ENCODE results near the gene KRTAP5-8.
"Not testable (repeated sequence)": the region's sequence is repeated elsewhere in the genome, so short reads cannot be mapped to it uniquely, and the experiment has no call there.

KRTAP5-8 gene

DNA sequence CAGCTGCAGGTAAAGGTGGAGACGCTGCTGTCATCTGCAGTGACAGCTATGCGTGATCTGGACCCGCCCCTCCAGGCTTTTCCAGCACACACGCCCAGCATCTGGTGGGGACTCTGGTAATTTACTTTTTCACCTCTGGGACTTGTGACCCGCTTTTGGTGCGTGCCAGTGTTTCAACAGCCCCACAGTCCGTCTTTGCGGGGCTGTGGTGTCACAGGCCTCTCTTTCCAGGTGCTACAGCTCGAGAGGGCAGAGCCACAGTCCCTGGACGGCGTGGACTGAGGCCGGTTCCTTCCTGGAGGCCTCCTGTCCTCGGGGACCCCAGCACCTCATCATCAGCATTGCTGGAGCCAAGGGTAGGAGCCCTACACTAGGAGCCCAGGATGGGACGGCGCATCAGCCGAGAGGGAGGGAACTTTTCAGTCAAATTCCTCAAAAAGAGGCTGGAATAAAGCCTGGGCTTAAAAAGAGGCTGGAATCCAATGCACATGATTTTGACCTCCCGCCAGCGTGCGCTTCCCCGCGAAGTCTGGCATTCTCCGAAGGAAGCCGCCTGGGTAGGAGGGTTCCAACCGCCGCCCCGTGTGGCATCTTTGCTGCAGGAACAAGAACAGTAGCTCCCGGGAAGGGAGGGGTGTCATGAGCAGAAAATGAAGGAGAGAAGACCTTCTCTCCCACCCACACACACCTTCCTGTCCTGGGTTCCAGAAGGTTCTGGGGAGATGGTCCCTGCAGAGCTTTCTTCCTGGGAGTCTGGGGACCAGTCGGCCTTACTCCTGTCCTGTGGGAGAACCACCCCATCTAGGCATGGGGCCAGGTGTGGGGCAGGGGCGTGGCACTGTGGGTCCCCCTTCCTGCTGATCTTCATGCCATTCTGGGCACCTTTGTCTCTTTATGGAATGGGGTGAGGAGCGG is 36.5 kb upstream of the KRTAP5-8 start:
- no peaks in the 10 kb centered on the region for H3K4me1 Mint-ChIP-seq
- H3K27me3 Mint-ChIP-seq = no peaks in the 10 kb centered on the region
- H3K27ac Mint-ChIP-seq = no peak overlapping the region
- no peak for ATAC-seq
- H3K9me3 Mint-ChIP-seq = peaks cover 4% of the 10 kb centered on the region
- H3K36me3 Mint-ChIP-seq = peaks cover 97% of the 10 kb centered on the region
- H3K4me3 Mint-ChIP-seq = no peak overlapping the region

DNA sequence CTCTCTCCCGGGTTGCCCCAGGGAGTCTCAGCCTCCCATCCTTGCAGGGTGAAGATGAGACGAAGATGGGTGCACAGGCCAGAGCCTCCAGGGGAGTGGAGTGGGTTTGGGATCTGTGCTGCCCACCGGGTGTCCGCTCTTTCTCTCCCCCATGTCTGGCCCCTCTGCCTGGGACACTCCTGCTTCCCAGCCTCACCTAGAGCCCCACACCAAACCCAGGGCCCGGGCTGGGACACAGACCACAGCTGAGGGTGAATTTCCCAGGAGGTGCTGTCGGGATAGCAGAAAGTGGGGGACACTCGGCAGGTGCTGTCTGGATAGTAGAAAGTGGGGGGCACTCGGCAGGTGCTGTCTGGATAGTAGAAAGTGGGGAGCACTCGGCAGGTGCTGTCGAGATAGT is 35.8 kb upstream of the KRTAP5-8 start:
- Mint-ChIP-seq H3K4me3 (no peak overlapping the region), H3K27me3 (no peaks in the 10 kb centered on the region), H3K4me1 (no peaks in the 10 kb centered on the region), H3K36me3 (peaks cover 97% of the 10 kb centered on the region), H3K9me3 (peaks cover 6% of the 10 kb centered on the region), H3K27ac (no peak overlapping the region)
- ATAC-seq = no peak

DNA sequence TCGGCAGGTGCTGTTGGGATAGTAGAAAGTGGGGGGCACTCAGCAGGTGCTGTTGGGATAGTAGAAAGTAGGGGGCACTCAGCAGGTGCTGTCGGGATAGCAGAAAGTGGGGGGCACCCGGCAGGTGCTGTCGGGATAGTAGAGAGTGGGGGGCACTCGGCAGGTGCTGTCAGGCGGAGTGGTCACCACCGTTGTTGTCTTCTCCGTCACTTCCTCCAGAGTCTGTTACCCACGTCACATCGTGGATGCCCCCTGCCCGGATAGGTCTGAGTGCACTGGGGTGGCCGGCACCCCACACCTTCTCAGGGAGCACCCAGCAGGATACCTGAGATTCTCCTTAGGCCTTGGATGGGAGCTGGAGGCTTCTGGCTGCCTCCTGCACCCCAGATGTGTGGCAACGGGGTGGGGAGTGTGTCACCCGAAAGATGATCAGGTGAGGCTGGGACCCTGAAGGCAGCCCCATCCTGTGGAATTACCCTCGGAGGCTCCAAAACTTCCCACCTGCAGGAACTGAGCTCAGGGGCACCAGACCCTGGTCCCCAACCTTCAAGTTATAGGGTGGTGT is 34.9 kb upstream of the KRTAP5-8 start:
- Mint-ChIP-seq H3K27ac (no peak overlapping the region), H3K9me3 (peaks cover 12% of the 10 kb centered on the region), H3K36me3 (peaks cover 96% of the 10 kb centered on the region), H3K27me3 (no peaks in the 10 kb centered on the region), H3K4me3 (no peak overlapping the region), H3K4me1 (no peaks in the 10 kb centered on the region)
- no peak for ATAC-seq

GRCh38 chr11:71504531-71504930 is 33.3 kb upstream of the KRTAP5-8 start:
- Mint-ChIP-seq H3K36me3 (peaks cover 90% of the 10 kb centered on the region), H3K4me1 (no peaks in the 10 kb centered on the region), H3K27ac (no peak overlapping the region), H3K27me3 (no peaks in the 10 kb centered on the region), H3K9me3 (peaks cover 23% of the 10 kb centered on the region), H3K4me3 (no peak overlapping the region)
- ATAC-seq = no peak

- H3K4me1 Mint-ChIP-seq = no peaks in the 10 kb centered on the region
- no peaks in the 10 kb centered on the region for H3K27me3 Mint-ChIP-seq
- H3K27ac Mint-ChIP-seq = no peak overlapping the region
- H3K9me3 Mint-ChIP-seq = peaks cover 28% of the 10 kb centered on the region
- ATAC-seq = no peak
- H3K36me3 Mint-ChIP-seq = peaks cover 90% of the 10 kb centered on the region
- H3K4me3 Mint-ChIP-seq = no peak overlapping the region
Observed at GRCh38 chr11:71505001-71505400, 32.8 kb upstream of the KRTAP5-8 start.

DNA sequence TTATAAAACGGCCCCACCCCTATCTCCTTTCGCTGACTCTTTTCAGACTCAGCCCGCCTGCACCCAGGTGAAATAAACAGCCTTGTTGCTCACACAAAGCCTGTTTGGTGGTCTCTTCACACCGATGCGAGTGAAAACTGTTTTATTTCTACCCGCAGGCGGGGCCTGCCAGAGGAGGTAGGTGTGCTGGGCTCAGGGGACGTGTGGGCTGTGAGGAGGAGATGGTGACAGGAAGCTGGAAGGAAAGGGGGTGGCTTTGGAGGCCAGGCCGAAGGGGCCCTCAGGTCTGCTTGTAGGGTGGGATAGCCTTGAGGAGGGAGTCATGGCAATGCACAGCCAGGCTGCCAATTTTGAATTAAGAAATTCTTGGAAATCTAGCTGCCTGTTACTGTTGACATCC is 32.0 kb upstream of the KRTAP5-8 start:
- Mint-ChIP-seq H3K4me1 (no peaks in the 10 kb centered on the region), H3K27ac (no peak overlapping the region), H3K27me3 (no peaks in the 10 kb centered on the region), H3K9me3 (peaks cover 29% of the 10 kb centered on the region), H3K36me3 (peaks cover 83% of the 10 kb centered on the region), H3K4me3 (no peak overlapping the region)
- no peak for ATAC-seq

GRCh38 chr11:71507102-71507501 is 30.7 kb upstream of the KRTAP5-8 start:
- peaks cover 33% of the 10 kb centered on the region for H3K9me3 Mint-ChIP-seq
- H3K4me1 Mint-ChIP-seq = no peaks in the 10 kb centered on the region
- H3K27ac Mint-ChIP-seq = no peak overlapping the region
- ATAC-seq = no peak
- H3K36me3 Mint-ChIP-seq = peaks cover 69% of the 10 kb centered on the region
- H3K27me3 Mint-ChIP-seq = no peaks in the 10 kb centered on the region
- H3K4me3 Mint-ChIP-seq = no peak overlapping the region

DNA sequence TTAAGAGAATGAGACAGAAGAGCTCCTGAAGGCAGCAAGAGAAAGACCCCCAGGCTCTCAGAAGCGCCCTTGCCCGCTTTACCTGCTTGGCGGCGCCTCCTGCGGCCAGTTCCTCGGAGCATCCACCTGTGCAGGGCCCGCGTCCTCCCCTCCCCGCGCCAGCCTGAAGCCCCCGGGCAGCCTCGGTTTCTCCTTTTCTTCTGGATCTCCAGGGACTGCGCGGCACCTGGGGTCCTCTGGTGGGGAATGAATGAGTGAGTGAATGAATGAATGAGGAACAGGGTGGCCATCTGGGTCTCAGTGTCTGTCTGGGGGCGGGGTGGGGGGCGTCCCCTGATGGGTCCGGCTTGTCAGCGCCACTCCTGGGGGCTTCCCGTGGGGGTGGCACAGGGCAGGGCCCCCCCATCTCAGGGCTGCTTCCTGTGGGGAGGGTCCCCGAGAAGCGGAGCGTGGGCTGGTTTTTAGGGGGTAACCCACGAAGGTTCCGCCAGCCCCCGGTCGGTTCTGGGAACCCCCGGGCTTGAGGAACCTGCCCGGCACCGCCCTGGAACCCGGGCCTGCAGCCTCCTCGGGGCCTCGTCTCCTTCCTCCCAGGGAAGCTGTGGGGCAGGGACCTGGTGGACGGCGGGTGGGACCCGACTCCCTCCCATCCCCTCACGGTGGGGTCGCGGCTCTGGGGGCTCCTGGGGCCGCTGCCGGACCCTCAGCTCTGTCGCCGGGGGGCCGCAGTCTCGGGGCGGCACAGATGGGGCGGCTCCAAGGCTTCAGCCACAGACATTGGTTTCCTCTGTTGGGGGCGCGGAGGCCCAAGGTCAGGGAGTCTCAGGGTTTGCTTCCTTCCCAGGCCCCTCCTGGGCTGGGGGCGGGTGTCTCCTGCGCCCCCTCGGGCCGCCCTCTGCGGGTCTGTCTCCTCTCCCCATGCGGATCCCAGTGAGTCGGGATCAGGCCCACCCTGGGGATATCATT is 19.0 kb upstream of the KRTAP5-8 start:
- ATAC-seq = peak; percentile 48
- Mint-ChIP-seq H3K36me3 (peaks cover 8% of the 10 kb centered on the region), H3K4me3 (no peak overlapping the region), H3K27me3 (no peaks in the 10 kb centered on the region), H3K4me1 (no peaks in the 10 kb centered on the region), H3K9me3 (peaks cover 11% of the 10 kb centered on the region), H3K27ac (no peak overlapping the region)

DNA sequence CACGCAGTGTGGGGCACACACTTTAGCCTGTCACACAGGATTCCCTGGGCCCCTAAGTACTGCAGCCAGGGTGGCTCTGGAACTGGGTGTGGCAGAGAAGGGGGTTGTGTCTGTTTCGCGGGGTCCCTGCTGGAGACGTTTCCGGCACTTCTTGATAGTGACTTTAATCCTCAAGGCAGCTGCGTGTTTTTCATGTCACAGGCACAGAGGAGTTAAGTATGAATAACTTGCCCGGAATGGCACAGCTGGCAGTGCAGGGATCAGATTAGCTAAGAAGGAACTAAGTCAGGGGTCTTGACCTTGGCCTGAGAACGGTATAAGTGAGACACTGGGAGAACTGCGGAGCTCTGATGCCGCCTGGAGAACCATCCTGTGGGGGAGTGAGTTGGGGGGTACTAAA is 18.3 kb upstream of the KRTAP5-8 start:
- Mint-ChIP-seq H3K36me3 (peaks cover 8% of the 10 kb centered on the region), H3K4me3 (no peak overlapping the region), H3K4me1 (no peaks in the 10 kb centered on the region), H3K27me3 (no peaks in the 10 kb centered on the region), H3K9me3 (peaks cover 11% of the 10 kb centered on the region), H3K27ac (no peak overlapping the region)
- no peak for ATAC-seq

- no peak overlapping the region for H3K27ac Mint-ChIP-seq
- H3K4me1 Mint-ChIP-seq = peaks cover 2% of the 10 kb centered on the region
- ATAC-seq = no peak
- H3K27me3 Mint-ChIP-seq = peaks cover 13% of the 10 kb centered on the region
- H3K4me3 Mint-ChIP-seq = no peak overlapping the region
- peaks cover 8% of the 10 kb centered on the region for H3K36me3 Mint-ChIP-seq
- peaks cover 9% of the 10 kb centered on the region for H3K9me3 Mint-ChIP-seq
Observed at GRCh38 chr11:71525188-71525937, 12.5 kb upstream of the KRTAP5-8 start.

- peaks cover 6% of the 10 kb centered on the region for H3K9me3 Mint-ChIP-seq
- H3K27ac Mint-ChIP-seq = no peak overlapping the region
- H3K27me3 Mint-ChIP-seq = peaks cover 13% of the 10 kb centered on the region
- H3K4me3 Mint-ChIP-seq = no peak overlapping the region
- peaks cover 6% of the 10 kb centered on the region for H3K36me3 Mint-ChIP-seq
- peaks cover 7% of the 10 kb centered on the region for H3K4me1 Mint-ChIP-seq
- no peak for ATAC-seq
Observed at GRCh38 chr11:71525938-71526495, 11.8 kb upstream of the KRTAP5-8 start.

DNA sequence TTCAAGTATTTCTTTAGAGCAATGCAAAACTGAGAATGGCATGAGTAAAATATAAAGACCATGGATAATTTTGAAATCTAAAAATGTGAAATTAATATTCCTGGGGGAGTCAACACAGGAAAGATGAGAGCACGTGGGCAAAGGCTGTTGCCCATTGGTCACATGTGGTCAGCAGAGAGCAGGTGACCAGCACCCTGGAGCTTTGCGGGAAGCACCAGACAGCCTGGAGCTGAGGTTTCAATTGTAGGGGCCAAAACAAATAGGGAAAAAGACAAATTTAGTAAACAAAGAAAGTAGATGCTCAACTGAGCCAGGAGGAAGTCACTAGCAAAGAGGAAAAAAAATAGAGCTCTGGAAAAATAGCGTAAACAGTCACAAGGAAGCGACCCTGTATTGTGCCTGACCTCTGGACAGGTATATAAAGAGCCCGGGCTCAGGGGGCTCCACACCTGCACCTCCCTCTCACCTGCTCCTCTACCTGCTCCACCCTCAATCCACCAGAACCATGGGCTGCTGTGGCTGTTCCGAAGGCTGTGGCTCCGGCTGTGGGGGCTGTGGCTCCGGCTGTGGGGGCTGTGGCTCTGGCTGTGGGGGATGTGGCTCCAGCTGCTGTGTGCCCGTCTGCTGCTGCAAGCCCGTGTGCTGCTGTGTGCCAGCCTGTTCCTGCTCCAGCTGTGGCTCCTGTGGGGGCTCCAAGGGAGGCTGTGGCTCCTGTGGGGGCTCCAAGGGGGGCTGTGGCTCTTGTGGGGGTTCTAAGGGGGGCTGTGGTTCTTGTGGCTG is 10.8 kb upstream of the KRTAP5-8 start, which contains the start of gene KRTAP5-7:
KRTAP5-7 (plus strand) TSS at position 472 of the 780 bp plus-strand sequence; CDS start at position 506, 34 bp downstream.
- not testable (repeated sequence) for H3K4me3 Mint-ChIP-seq, H3K27ac Mint-ChIP-seq, ATAC-seq, H3K36me3 Mint-ChIP-seq, H3K4me1 Mint-ChIP-seq, H3K9me3 Mint-ChIP-seq
- peaks cover 13% of the 10 kb centered on the region for H3K27me3 Mint-ChIP-seq

GRCh38 chr11:71527576-71528210 is 10.1 kb upstream of the KRTAP5-8 start:
- Mint-ChIP-seq H3K27me3 (peaks cover 13% of the 10 kb centered on the region), H3K4me3 (no peak overlapping the region), H3K4me1 (peaks cover 7% of the 10 kb centered on the region), H3K36me3 (no peaks in the 10 kb centered on the region), H3K9me3 (no peaks in the 10 kb centered on the region), H3K27ac (no peak overlapping the region)
- no peak for ATAC-seq
